ENCODE results near the gene GP9. TPM values are rescaled to one million over a fixed set of nuclear protein-coding genes. Genes with fewer than 3 reads are reported as not detected.

Gene GP9
- total RNA-seq, 1 experiment from 2014 or later: not detected

- WGBS (ENCODE audit: extremely low coverage, insufficient read length, low lambda C conversion rate): no CpG with 5 or more reads among the region's 8 CpGs
- TF ChIP-seq CTCF (conservative IDR thresholded peaks at IDR 0.05): no peak
- Mint-ChIP-seq H3K27ac (no peak overlapping the region), H3K4me3 (no peak overlapping the region), H3K4me1 (no peaks in the 10 kb centered on the region), H3K36me3 (ENCODE audit: insufficient read depth in 1 of 3, low read depth in 3 of 3) (no peaks in the 10 kb centered on the region), H3K9me3 (no peaks in the 10 kb centered on the region), H3K27me3 (ENCODE audit: low read depth) (peaks cover 8% of the 10 kb centered on the region)
- Histone ChIP-seq H3K79me2 (ENCODE audit: insufficient read depth, low read length) (no peaks in the 10 kb centered on the region), H4K8ac (replicated peaks; ENCODE audit: insufficient read length, low read depth, low read length) (no peak overlapping the region), H2BK120ac (ENCODE audit: low read depth, low read length, poor library complexity, severe bottlenecking) (no peak overlapping the region), H3K27ac (ENCODE audit: insufficient read length, low read depth, low read length) (no peak overlapping the region), H3K27me3 (ENCODE audit: insufficient read depth, low read length) (no peaks in the 10 kb centered on the region), H3K4me1 (ENCODE audit: insufficient read depth, low read length) (no peaks in the 10 kb centered on the region), H3K9me3 (ENCODE audit: control insufficient read depth, low read depth, low read length) (no peaks in the 10 kb centered on the region), H3K79me1 (ENCODE audit: insufficient read depth, low read depth, low read length, poor library complexity, severe bottlenecking) (no peaks in the 10 kb centered on the region), H4K20me1 (ENCODE audit: control insufficient read depth, insufficient read depth, insufficient read length) (no peaks in the 10 kb centered on the region), H2AFZ (ENCODE audit: low read length) (no peak overlapping the region), H3K4me2 (ENCODE audit: insufficient read depth, insufficient read length, low read length) (no peak overlapping the region), H2BK20ac (ENCODE audit: low read depth, low read length, poor library complexity, severe bottlenecking) (no peak overlapping the region), H2BK5ac (ENCODE audit: insufficient read length, low read length) (no peak overlapping the region), H3T11ph (ENCODE audit: low read length) (no peak overlapping the region), H3K4ac (ENCODE audit: low read depth, low read length) (no peak overlapping the region), H3K23me2 (ENCODE audit: insufficient read length, low read depth, low read length, poor library complexity, severe bottlenecking) (no peaks in the 10 kb centered on the region), H3K56ac (ENCODE audit: insufficient read length, low read depth, low read length) (no peak overlapping the region), H3K18ac (ENCODE audit: insufficient read length, low read depth, low read length) (no peak overlapping the region), H3K14ac (ENCODE audit: insufficient read depth, low read length) (no peak overlapping the region), H2BK15ac (ENCODE audit: low read depth, low read length) (no peak overlapping the region), H4K5ac (ENCODE audit: insufficient read length, low read depth, low read length) (no peak overlapping the region), H3K23ac (ENCODE audit: insufficient read length, low read depth, low read length) (no peak overlapping the region), H2AK5ac (ENCODE audit: insufficient read length, low read length) (no peak overlapping the region), H2BK12ac (ENCODE audit: insufficient read length, low read depth, low read length) (no peak overlapping the region), H4K91ac (ENCODE audit: insufficient read length, low read depth, low read length) (no peak overlapping the region), H3K9ac (ENCODE audit: extremely low read depth, insufficient read length, low read length) (no peak overlapping the region)
- DNase-seq: no peak
These were observed 20.9 kb downstream of the GP9 start for GRCh38 chr3:129081503-129081902.

All from H9 (cell line).